Measurements from ENCODE around the gene FCHSD2.

FCHSD2 gene

GRCh38 chr11:72943664-72944063, 198.5 kb downstream of the FCHSD2 start:
- TF ChIP-seq SPI1 (IDR thresholded peaks at IDR 0.05; ENCODE audit: low read depth, low read length) (no peak), POLR2A (IDR thresholded peaks at IDR 0.05; ENCODE audit: low read depth, low read length) (no peak), POLR2AphosphoS5 (IDR thresholded peaks at IDR 0.05; ENCODE audit: low read depth, low read length) (no peak), PAX5 (IDR thresholded peaks at IDR 0.05; ENCODE audit: insufficient read depth, low read length, severe bottlenecking) (no peak), TAF1 (IDR thresholded peaks at IDR 0.05; ENCODE audit: low read depth, low read length) (no peak), POU2F2 (IDR thresholded peaks at IDR 0.05; ENCODE audit: low read depth, low read length) (no peak)
- FAIRE-seq, result no peak
- DNase-seq (ENCODE audit: insufficient read length, low spot score), result no peak

GRCh38 chr11:72940417-72940816, 201.7 kb downstream of the FCHSD2 start:
- TF ChIP-seq POLR2A (IDR thresholded peaks at IDR 0.05; ENCODE audit: low read depth, low read length) (no peak), TAF1 (IDR thresholded peaks at IDR 0.05; ENCODE audit: low read depth, low read length) (no peak), POLR2AphosphoS5 (IDR thresholded peaks at IDR 0.05; ENCODE audit: low read depth, low read length) (no peak), PAX5 (IDR thresholded peaks at IDR 0.05; ENCODE audit: insufficient read depth, low read length, severe bottlenecking) (no peak), SPI1 (IDR thresholded peaks at IDR 0.05; ENCODE audit: low read depth, low read length) (no peak), POU2F2 (IDR thresholded peaks at IDR 0.05; ENCODE audit: low read depth, low read length) (no peak)
- no peak for FAIRE-seq
- DNase-seq (ENCODE audit: insufficient read length, low spot score), result no peak

GRCh38 chr11:72939031-72939430, 203.1 kb downstream of the FCHSD2 start:
- TF ChIP-seq POLR2AphosphoS5 (IDR thresholded peaks at IDR 0.05; ENCODE audit: low read depth, low read length) (no peak), SPI1 (IDR thresholded peaks at IDR 0.05; ENCODE audit: low read depth, low read length) (no peak), TAF1 (IDR thresholded peaks at IDR 0.05; ENCODE audit: low read depth, low read length) (no peak), POU2F2 (IDR thresholded peaks at IDR 0.05; ENCODE audit: low read depth, low read length) (no peak), POLR2A (IDR thresholded peaks at IDR 0.05; ENCODE audit: low read depth, low read length) (no peak), PAX5 (IDR thresholded peaks at IDR 0.05; ENCODE audit: insufficient read depth, low read length, severe bottlenecking) (no peak)
- DNase-seq (ENCODE audit: insufficient read length, low spot score) (no peak), FAIRE-seq (no peak)

- no peak for FAIRE-seq
- TF ChIP-seq POLR2A (IDR thresholded peaks at IDR 0.05; ENCODE audit: low read depth, low read length) (no peak), PAX5 (IDR thresholded peaks at IDR 0.05; ENCODE audit: insufficient read depth, low read length, severe bottlenecking) (no peak), TAF1 (IDR thresholded peaks at IDR 0.05; ENCODE audit: low read depth, low read length) (no peak)
- DNase-seq (ENCODE audit: insufficient read length, low spot score), result no peak
Observed at GRCh38 chr11:72937439-72937838, 204.7 kb downstream of the FCHSD2 start.

GRCh38 chr11:72935700-72936099, 206.4 kb downstream of the FCHSD2 start:
- DNase-seq (ENCODE audit: insufficient read length, low spot score) (no peak), FAIRE-seq (no peak)
- TF ChIP-seq PAX5 (IDR thresholded peaks at IDR 0.05; ENCODE audit: insufficient read depth, low read length, severe bottlenecking) (no peak), SPI1 (IDR thresholded peaks at IDR 0.05; ENCODE audit: low read depth, low read length) (no peak), POLR2A (IDR thresholded peaks at IDR 0.05; ENCODE audit: low read depth, low read length) (no peak), POU2F2 (IDR thresholded peaks at IDR 0.05; ENCODE audit: low read depth, low read length) (no peak), POLR2AphosphoS5 (IDR thresholded peaks at IDR 0.05; ENCODE audit: low read depth, low read length) (no peak), TAF1 (IDR thresholded peaks at IDR 0.05; ENCODE audit: low read depth, low read length) (no peak)

- FAIRE-seq, result no peak
- TF ChIP-seq SPI1 (IDR thresholded peaks at IDR 0.05; ENCODE audit: low read depth, low read length) (no peak), TAF1 (IDR thresholded peaks at IDR 0.05; ENCODE audit: low read depth, low read length) (no peak), POU2F2 (IDR thresholded peaks at IDR 0.05; ENCODE audit: low read depth, low read length) (no peak), POLR2AphosphoS5 (IDR thresholded peaks at IDR 0.05; ENCODE audit: low read depth, low read length) (no peak), POLR2A (IDR thresholded peaks at IDR 0.05; ENCODE audit: low read depth, low read length) (no peak), PAX5 (IDR thresholded peaks at IDR 0.05; ENCODE audit: insufficient read depth, low read length, severe bottlenecking) (no peak)
- no peak for DNase-seq (ENCODE audit: insufficient read length, low spot score)
Observed at GRCh38 chr11:72932132-72932570, 210.0 kb downstream of the FCHSD2 start.

GRCh38 chr11:72930008-72930407, 212.1 kb downstream of the FCHSD2 start:
- no peak for DNase-seq (ENCODE audit: insufficient read length, low spot score)
- peak; percentile 57 for FAIRE-seq
- TF ChIP-seq PAX5 (IDR thresholded peaks at IDR 0.05; ENCODE audit: insufficient read depth, low read length, severe bottlenecking) (no peak), POLR2AphosphoS5 (IDR thresholded peaks at IDR 0.05; ENCODE audit: low read depth, low read length) (no peak), POLR2A (IDR thresholded peaks at IDR 0.05; ENCODE audit: low read depth, low read length) (no peak), POU2F2 (IDR thresholded peaks at IDR 0.05; ENCODE audit: low read depth, low read length) (no peak), TAF1 (IDR thresholded peaks at IDR 0.05; ENCODE audit: low read depth, low read length) (no peak), SPI1 (IDR thresholded peaks at IDR 0.05; ENCODE audit: low read depth, low read length) (no peak)

GRCh38 chr11:72929256-72929655, 212.9 kb downstream of the FCHSD2 start:
- DNase-seq (ENCODE audit: insufficient read length, low spot score), result no peak
- TF ChIP-seq POLR2A (IDR thresholded peaks at IDR 0.05; ENCODE audit: low read depth, low read length) (no peak), TAF1 (IDR thresholded peaks at IDR 0.05; ENCODE audit: low read depth, low read length) (no peak), POLR2AphosphoS5 (IDR thresholded peaks at IDR 0.05; ENCODE audit: low read depth, low read length) (no peak), SPI1 (IDR thresholded peaks at IDR 0.05; ENCODE audit: low read depth, low read length) (no peak), POU2F2 (IDR thresholded peaks at IDR 0.05; ENCODE audit: low read depth, low read length) (no peak), PAX5 (IDR thresholded peaks at IDR 0.05; ENCODE audit: insufficient read depth, low read length, severe bottlenecking) (no peak)
- FAIRE-seq, result no peak

- DNase-seq (ENCODE audit: insufficient read length, low spot score), result no peak
- FAIRE-seq, result no peak
- TF ChIP-seq POU2F2 (IDR thresholded peaks at IDR 0.05; ENCODE audit: low read depth, low read length) (no peak), SPI1 (IDR thresholded peaks at IDR 0.05; ENCODE audit: low read depth, low read length) (no peak), PAX5 (IDR thresholded peaks at IDR 0.05; ENCODE audit: insufficient read depth, low read length, severe bottlenecking) (no peak), POLR2AphosphoS5 (IDR thresholded peaks at IDR 0.05; ENCODE audit: low read depth, low read length) (no peak), TAF1 (IDR thresholded peaks at IDR 0.05; ENCODE audit: low read depth, low read length) (no peak), POLR2A (IDR thresholded peaks at IDR 0.05; ENCODE audit: low read depth, low read length) (no peak)
Observed at GRCh38 chr11:72927380-72927779, 214.7 kb downstream of the FCHSD2 start.

- FAIRE-seq, result no peak
Observed at GRCh38 chr11:72926076-72926475, 216.0 kb downstream of the FCHSD2 start.

More at GRCh38 chr11:72926076-72926475, 216.0 kb downstream of the FCHSD2 start:
- TF ChIP-seq POU2F2 (IDR thresholded peaks at IDR 0.05; ENCODE audit: low read depth, low read length) (no peak), POLR2AphosphoS5 (IDR thresholded peaks at IDR 0.05; ENCODE audit: low read depth, low read length) (no peak), TAF1 (IDR thresholded peaks at IDR 0.05; ENCODE audit: low read depth, low read length) (no peak), POLR2A (IDR thresholded peaks at IDR 0.05; ENCODE audit: low read depth, low read length) (no peak), PAX5 (IDR thresholded peaks at IDR 0.05; ENCODE audit: insufficient read depth, low read length, severe bottlenecking) (no peak)
- DNase-seq (ENCODE audit: insufficient read length, low spot score), result no peak

Data from GM12891 (cell line).